Measurements from ENCODE around the gene CLTRN.
"Not testable (repeated sequence)": the region's sequence is repeated elsewhere in the genome, so short reads cannot be mapped to it uniquely, and the experiment has no call there.

Gene CLTRN, protein sequence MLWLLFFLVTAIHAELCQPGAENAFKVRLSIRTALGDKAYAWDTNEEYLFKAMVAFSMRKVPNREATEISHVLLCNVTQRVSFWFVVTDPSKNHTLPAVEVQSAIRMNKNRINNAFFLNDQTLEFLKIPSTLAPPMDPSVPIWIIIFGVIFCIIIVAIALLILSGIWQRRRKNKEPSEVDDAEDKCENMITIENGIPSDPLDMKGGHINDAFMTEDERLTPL

DNA sequence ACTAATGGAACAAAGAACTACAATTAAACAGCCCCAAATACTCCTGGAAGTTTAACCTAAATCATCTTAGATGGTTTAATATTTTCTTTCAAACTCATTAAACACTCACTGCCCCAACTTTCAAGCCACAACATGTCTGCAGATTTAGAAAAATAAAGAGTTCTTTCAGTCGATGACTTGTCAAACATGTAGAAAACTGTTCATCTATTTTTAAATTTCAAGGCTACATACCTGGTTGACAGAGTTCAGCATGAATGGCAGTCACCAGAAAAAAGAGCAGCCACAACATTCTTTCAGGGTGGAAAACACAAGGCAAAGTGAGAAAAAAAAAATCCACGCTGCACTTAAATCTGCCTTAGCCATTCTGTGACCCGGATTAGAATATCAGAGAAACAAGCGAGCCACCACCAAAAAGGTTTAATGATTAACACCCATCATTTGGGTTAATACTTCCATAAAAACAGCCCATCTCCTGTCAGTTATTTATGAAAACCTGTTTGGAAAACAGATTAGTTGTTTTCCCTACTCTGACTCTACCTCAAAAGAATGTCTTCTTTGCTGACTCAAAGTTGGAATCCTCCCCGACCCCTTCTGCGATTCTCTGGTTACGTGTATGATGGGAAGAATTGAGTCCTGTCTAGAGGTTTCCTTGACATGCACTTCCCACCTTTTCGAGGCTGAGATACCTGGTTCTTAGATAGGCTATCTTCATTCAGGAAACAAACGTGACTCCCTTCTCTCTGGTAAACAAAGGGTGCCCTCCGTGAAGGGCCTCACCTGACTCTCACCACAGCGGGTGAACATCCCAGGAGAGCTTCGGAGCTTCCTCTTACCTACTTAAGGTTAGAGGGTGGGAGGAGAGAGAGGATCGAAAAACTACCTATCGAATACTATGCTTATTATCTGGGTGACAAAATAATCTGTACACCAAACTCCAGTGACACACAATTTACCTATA, at the start of gene CLTRN:
Gene CLTRN (minus strand): TSS at position 319 of the 958 bp plus-strand sequence. CDS start 30 bp downstream, at position 289.
- DNase-seq (ENCODE audit: low read depth): no peak

DNA sequence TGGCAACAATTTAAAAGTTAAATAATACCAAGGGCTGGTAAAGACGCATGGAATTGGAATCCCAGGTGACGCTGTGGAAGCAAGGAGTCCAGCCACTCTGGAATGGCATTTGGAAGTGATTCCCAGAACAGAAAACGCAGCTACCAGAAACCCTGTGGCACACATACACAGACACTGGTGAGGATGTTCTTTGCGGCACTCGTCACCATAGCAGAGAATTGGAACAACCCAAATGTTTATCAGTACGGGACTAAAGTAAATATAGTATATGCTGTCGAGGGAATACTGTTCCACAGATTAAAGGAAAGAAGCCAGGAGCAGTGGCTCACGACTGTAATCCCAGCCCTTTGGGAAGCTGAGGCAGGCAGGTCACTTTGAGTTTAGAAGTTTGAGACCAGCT, 39.7 kb upstream of the CLTRN start:
- not testable (repeated sequence) for DNase-seq (ENCODE audit: low read depth)

DNA sequence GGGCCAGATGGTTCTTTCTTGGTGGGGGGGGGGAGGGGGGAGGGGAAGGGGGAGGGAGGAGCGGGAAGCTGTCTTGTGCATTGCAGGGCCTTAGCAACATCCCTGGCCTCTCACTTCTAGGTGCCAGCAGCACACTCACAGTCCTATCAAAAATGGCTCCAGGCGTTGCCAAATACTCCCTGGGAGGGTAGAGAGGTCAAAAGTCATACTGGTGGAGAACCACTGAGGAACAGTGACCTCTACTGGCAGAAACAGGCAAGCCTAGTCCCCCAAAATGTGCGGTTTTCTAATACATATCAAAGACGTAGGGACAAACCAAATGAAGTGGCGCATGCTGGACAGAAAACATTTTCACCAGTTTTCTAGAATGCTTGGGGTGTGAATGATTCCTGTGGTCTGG, 39.2 kb upstream of the CLTRN start:
- DNase-seq (ENCODE audit: low read depth): not testable (repeated sequence)

DNA sequence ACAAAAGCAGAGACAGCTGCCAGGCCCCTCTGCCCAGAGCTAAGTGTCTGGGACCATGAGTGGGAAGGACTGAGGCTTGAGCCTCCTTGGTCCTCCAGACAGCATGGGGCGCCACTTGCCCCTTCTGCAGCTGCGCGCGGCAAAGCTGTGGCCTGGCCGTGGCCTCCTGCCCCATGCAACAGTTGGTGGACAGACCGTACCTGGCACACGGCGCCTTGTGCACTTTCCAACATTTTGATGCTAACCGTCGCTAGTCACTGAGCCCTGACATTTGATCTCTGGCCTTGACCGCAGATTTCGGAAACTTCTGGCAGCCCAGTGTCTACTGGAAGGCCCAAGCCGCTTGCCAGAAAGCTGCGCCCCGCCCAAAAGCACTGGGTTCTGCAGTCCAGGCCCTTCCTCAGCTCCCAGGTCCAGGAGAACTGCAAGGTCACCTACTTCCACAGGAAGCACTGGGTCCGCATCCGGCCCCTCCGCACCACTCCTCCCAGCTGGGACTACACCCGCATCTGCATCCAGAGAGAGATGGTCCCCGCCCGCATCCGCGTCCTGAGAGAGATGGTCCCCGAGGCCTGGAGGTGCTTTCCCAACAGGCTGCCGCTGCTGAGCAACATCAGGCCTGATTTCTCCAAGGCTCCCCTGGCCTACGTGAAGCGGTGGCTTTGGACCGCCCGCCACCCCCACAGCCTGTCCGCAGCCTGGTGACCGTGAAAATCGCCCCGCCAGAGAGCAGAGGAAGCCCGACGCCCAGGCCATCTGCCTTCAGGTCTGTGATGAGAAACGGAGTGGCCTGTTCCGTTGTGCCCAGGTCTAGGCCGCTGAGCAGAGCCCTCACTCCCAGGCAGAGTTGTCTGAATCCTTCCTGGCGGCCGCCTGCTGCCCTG, 38.1 kb upstream of the CLTRN start:
- no peak for DNase-seq (ENCODE audit: low read depth)

DNA sequence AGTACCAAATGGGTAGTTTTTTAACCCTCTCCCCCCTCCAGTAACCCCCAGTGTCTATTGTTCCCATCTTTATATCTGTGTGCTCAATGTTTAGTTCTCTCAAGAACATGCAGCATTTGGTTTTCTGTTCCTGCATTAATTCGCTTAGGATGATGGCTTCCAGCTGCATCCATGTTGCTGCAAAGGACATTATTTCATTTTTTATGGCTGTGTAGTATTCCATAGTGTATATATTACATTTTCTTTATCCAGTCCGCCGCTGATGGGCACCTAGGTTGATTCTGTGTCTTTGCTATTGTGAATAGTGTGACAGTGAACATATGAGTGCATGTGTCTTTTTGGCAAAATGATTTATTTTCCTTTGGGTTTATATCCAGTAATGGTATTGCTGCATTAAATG, 31.9 kb upstream of the CLTRN start:
- DNase-seq (ENCODE audit: low read depth): no peak

DNA sequence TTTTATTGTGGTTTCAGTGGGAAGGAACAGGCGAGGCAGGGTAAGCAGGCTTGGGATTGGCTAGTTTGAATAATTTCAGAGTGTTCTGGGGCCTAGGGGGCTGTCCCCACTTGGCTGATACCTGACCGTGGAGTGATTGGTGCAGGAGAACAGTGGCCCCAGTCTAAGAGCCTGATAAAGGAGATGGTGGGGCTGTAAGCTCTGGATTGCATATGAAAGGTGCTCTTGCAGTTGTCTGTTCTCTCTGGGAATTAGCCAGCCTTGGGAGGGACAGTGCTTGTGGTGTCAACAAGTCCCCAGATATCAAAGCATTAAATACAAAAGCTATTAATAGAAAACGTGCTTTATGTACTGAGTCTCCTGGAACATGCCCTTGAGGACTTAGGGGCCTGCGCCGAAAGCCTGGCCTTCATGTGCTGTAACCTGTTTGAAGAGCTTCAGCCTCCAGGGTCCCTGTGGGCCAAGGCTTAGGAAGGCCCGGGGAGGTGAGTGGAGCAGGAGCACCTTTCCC, 30.4 kb upstream of the CLTRN start:
- DNase-seq (ENCODE audit: low read depth): no peak

DNA sequence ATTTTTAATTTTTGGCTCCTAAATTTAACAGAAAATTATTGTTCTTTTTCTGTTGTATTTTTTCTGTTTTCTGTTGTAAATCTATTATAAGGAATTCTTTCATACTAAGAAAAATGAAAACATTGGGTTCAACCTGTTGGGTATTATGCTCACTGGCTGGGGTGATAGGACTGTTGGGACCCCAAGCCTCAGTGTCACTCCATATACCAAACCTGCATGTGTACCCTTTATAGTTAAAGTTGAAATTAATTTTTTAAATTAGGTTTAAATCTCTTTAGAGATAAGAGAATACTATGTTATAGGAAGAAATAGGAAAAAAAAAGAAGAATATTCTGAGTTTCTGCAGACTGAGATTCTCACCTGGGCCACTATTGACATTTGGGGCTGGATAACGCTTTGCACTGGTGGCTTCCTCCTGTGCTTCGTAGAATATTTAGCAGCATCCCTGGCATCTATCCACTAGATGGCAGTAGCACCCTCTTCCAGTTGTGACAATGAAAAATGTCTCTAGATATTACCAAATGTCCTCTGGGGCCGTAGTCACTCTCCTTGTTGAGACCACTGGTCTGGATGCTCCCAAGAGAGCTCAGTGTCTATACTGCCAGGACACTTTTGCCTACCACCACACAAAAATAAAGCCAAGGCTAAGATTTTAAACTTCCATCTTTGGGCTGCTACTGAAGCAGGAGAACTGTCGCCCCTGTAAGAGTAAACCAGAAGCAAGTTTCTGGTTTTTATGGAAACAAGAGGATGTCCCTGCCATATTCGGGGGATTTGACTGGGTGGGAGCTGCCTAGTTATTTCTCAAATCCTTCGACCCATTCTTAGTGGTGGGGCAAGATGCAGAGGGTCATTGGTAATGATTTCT, 22.4 kb upstream of the CLTRN start:
- DNase-seq (ENCODE audit: low read depth): peak; percentile 28

DNA sequence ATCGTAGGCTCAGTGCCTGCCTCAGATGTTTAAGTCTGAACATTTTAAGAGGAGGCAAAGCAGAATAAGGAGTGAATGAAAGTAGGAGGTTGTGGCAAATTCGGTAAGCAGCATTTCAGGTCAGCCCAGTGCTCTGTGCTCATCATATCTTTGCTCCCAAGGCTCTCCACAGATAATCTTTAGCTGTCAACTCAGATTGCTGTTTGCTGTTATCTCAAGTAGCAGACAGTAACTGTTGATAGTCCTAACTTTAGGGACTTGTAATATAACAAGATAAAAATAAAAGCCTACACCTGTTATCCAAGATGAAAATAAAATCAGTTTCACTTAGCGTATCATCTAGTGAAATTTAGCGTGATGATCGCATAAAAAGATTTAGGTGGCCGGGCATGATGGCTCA, 18.6 kb upstream of the CLTRN start:
- DNase-seq (ENCODE audit: low read depth): no peak

DNA sequence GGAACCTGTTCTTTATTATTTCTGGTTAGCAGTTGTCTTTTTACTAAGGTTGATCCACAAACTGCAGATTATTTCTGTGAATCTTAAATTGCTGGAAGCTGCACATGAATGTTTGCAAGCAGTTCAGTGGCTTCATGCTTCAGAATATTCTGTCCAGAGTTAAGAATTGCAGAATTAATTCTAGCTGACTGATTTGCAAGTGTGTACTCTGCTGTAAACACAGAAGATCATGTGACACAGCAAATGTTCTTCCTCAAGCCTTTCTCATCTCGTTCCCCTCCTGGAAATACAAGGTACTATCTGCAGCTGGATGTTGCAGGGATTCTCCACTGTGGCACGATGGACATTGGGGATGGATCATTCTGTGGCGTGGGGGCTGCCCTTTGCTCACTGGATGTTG, 16.8 kb upstream of the CLTRN start:
- DNase-seq (ENCODE audit: low read depth): no peak

DNA sequence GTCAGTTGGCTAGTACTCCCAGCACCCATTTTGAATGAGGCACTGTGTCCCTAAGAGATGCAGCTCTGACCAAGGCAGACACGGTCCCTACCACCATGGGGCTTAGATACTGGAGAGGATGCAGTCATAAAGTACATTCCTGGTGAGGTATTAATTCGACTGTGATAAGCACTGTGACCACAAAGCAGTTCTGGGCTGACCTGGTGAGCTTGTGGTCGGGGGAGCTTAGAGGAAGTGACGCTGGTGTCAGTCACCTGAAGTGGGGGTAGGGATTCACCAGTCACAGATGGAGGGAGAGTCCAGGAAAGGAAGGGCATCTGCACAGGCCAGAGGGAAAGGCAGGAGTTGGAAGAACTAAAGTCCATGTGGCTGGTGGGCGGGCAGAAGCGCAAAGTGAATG, 15.8 kb upstream of the CLTRN start:
- DNase-seq (ENCODE audit: low read depth): no peak

DNA sequence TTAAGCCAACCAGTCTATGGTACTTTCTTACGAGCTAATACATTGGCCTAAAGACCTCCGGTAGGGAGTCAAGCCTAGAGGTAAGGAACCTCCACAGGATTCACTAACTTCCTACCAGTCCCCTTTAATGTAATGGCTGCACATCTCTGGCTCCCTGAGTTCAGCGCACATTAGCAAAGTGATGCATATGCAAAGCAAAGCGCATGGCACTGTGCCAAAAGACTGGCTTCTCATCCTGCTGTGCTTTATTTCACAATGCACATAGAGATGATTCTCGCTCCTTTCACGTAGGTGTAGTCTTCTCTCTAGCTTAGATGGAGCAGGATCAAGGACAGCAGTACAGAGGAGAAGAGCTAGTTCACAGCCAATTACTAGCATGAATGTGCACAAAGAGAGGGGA, 14.6 kb upstream of the CLTRN start:
- DNase-seq (ENCODE audit: low read depth): no peak

DNA sequence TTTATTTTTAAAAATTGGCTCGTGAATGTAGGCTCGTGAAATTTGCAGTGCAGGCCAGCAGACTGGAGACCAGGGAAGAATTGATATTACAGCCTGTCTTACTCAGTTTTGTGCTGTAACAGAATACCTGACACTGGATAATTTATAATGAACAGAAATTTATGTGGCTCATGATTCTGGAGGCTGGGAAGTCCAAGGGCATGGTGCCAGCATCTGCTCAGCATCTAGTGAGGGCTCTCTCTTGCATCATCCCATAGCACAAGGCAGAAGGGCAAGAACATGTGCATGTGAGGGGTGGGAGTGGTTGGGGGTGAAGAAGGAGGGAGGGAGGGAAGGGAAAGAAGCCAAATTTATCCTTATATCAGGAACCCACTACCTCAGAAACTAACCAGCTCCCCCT, 13.7 kb upstream of the CLTRN start:
- DNase-seq (ENCODE audit: low read depth): no peak

DNA sequence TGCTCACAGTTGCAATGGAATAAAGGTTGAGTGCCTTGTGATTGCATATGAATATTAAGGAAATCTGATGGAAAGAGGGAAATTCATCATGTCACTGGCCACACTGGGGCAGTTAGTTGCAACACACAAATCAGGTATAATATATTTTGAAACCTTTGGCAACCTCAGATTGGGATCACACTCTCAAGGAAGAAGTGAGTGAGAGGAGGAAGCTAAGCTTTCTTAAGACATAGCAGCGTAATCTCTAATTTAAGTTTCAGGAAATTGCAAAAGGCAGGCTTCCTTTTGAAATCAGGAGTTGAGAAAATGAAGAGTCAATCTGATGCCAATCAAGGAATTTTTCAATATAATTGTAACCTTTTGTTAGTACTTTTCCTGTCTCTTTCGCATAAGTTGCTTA, 12.3 kb upstream of the CLTRN start:
- DNase-seq (ENCODE audit: low read depth): no peak

DNA sequence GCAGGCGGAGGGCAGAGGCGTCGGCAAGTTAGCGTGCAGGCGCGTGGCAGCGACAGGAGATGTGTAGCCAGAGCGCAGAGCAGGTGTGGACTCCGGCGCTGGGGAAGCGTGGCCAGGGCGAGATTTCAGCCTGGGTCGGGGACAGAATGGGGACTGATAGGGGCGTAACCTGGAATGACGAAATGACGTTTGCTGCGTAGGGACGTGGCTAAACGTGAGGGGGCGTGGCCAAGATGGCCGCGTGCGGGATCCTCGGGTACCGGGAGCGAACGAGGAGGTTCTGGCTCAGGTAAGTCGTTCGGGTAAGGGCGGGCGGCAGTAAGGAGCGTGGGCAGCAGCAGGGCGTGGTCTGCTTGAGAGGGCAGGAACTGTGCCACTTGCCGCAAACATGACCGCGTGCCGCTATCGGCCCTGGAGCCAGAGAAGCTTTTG, 10.9 kb upstream of the CLTRN start:
- DNase-seq (ENCODE audit: low read depth): no peak

DNA sequence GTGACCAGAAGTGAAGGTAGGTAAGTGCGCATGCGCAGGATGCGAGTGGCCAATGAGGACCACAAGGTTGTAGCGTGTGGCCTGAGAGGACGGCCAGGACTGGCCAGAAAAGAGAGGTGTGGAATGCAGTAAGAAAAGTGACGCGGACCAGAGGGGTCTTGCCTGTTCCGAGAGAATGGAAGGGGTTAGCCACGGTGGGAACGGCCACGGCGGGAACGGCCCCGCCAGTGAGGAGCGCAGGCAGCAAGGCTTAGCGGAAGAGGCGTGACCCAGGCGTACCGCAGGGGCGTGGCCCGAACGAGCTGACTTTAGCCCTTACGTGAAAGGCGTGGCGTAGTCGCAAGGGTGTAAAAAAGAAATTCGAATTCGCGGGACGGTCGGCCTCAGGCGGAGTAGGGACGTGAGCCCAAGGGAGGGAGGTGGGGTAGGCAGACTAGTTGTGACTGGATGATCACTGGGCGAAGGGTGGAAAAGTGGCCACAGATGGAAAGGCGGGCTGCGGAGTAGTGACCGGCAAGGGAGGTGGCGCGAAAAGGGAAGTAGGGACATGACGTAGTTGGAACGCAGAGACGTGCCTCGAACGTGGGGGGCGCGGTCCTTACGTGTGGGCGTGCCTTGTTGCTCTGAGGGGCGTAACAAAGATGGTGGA, 10.4 kb upstream of the CLTRN start:
- DNase-seq (ENCODE audit: low read depth): peak; percentile 94

DNA sequence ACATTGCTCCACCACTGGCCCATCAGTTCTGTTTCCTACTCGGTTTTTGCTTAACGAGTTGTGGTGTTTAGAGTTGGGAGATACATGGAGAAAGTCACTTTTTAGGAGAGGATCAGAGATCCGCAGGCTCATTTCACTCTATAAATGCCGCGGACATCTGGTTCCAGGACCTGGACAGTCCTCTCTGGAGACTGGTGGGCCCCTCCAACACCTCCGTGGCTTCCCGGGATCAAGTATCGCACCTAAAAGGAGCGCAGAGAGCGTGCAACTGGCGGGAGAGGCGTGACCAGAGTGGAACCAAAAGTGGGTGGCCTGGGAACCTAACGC, 9.9 kb upstream of the CLTRN start:
- no peak for DNase-seq (ENCODE audit: low read depth)

DNA sequence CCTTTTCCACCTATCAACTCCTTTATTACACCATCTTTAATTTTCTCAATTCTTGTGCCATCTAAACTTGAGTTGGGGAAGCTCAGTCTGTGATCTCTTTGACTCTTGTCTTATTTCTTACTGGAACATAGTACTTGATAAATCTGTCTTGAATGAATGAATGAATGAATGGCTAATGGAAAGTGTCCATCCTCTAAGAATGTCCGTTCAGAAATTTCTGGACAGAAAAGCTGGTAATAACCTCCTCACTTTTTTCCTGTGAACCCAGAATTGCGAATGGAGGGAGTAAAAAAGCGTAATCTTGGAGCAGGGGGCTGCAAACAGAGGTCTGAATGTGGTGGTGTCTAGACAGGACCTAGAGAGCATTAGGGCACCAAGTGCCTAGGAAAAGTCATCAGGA, 9.4 kb upstream of the CLTRN start:
- no peak for DNase-seq (ENCODE audit: low read depth)

DNA sequence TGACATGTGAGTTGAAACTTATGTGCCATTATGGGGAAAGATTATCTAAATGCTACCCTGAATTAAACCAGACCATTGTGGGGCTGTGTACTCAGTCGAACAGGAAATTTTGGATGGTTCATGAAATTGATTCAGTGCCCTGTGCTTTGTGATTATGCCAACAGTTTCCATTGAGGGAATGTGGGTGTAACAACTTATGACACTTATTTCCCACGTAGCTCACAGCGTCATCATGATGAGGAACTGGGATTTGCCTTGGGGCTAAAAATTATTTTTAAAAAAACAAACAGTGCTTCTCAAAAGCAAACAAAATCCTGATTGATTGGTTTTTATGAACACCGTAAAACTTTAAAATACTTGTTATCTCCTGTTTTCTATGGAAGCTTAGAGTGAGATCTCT, 8.3 kb upstream of the CLTRN start:
- no peak for DNase-seq (ENCODE audit: low read depth)

DNA sequence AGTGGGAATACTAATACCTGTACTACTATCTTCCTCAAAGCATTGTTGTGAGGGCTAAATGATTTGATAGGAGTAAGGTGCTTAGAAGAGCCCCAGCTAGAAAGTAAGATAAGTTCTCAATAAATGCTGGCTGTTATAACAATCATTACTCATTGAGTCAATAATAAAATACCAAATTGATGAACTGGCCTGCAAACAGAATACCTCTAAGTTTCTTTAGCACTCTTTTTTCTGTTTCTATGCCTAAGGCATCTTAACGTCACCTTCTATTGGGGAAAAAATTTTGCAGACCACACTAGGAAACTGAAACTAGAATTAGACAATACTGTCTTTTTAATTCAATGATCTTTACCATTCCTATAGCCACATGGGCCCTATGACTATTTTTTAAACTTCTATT, 1.2 kb downstream of the CLTRN start:
- DNase-seq (ENCODE audit: low read depth): no peak

DNA sequence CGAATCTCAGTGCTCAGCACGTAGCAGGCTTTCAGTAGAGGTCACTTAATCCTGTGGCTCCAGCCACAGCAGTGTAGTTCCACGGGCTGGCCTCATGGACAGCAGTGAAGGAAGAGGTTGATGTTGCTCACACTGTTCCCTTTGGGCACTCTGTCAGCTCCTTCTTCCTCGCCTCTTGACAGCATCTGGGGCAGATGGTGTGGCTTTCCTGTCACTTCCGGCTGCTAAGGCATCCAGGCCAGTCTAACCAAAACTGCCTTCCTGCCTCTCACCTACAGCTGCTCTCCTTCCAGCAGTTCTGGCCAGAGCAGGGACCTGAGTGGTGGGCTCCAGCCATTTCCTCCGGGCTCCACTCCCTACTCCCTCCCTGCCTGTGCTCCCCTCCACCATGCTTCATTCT, 9.8 kb downstream of the CLTRN start:
- not testable (repeated sequence) for DNase-seq (ENCODE audit: low read depth)

DNA sequence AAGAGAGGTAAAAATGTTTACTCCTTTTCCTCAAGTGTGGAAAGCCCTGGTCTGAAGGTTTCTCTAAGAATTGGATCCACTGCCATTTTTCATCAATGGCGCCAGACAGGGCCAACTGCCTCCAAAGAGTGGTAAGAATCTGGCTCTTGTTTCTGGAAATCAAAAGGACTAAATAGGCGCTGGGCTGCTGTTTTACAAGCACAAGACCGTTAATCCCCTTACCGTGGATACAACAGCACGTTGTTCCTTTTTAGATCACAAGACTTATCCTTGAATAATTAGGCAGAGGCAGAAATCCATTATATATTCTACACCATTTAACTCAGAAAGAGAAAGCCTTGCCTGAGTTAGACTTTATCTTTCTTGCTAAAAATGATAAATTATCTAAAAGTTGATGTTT, 10.6 kb downstream of the CLTRN start:
- DNase-seq (ENCODE audit: low read depth): no peak
